Naive thymus-derived CD8-positive, alpha-beta T cell (primary cell): ENCODE results near the gene ZSCAN20. TPM values are rescaled to one million over a fixed set of nuclear protein-coding genes. Genes with fewer than 3 reads are reported as not detected.

Source experiments
- ATAC-seq, 2 donors: fragments of 150-1000 bp; cut with Tn5 transposase in 1 of 2; sonication (Bioruptor Pico), chemical (Tn5 transposase) in 1 of 2; 1 replicate in 1 of 2; 2 replicates in 1 of 2; pipeline ENCODE4 v1.10.0; 2021; ENCODE audit warnings: mild to moderate bottlenecking in 2 of 2, moderate library complexity in 2 of 2
- POLR2A ChIA-PET: fragments of 350-600 bp; sonication (Branson Sonifier 250); formaldehyde crosslinking; loops from one replicate; lab custom pipeline; 2021; ENCODE audit warnings: antibody characterized with exemption; lab: Charles Lee
- DNase-seq, 10 donors: peaks; one replicate each; pipeline versions ENCODE4 v3.0.0 to v3.0.0-alpha.2; 2020 to 2022
- H3K27ac Mint-ChIP-seq, 10 donors: one replicate each; pipeline ENCODE4 v1.8.0; 2020 to 2022; ENCODE audit warnings: mild to moderate bottlenecking in 10 of 10, mixed read lengths in 10 of 10, moderate library complexity in 4 of 10, inconsistent platforms in 1 of 10
- H3K27me3 Mint-ChIP-seq, 5 donors: one replicate each; pipeline ENCODE4 v1.8.0; 2021 to 2022; ENCODE audit warnings: mixed read lengths in 5 of 5
- H3K36me3 Mint-ChIP-seq, 3 donors: one replicate each; pipeline ENCODE4 v1.8.0; 2020 to 2022; ENCODE audit warnings: mixed read lengths in 3 of 3, mild to moderate bottlenecking in 2 of 3, inconsistent platforms in 1 of 3
- H3K4me1 Mint-ChIP-seq, 4 donors: one replicate each; pipeline ENCODE4 v1.8.0; 2021 to 2022; ENCODE audit warnings: mixed read lengths in 4 of 4
- H3K4me3 Mint-ChIP-seq, 10 donors: one replicate each; pipeline ENCODE4 v1.8.0; 2020 to 2022; ENCODE audit warnings: mild to moderate bottlenecking in 10 of 10, mixed read lengths in 10 of 10, moderate library complexity in 6 of 10, inconsistent platforms in 1 of 10
- H3K9me3 Mint-ChIP-seq, 9 donors: one replicate each; pipeline ENCODE4 v1.8.0; 2020 to 2022; ENCODE audit warnings: mixed read lengths in 9 of 9, mild to moderate bottlenecking in 3 of 9, inconsistent platforms in 1 of 9, moderate library complexity in 1 of 9
- polyA plus RNA-seq, 3 donors: library from polyadenylated mRNA; unstranded; fragments of 300-500 nt; fragmentation: Illumina TruSeq; gene quantifications; one replicate each; pipeline ENCODE4 v1.2.3, GENCODE V29; 2021
- total RNA-seq, 8 experiments: library from RNA in 2 of 8; stranded (reverse) in 2 of 8; gene quantifications; one replicate each; pipeline ENCODE4 v1.2.3 and lab custom pipeline; 2021 to 2026

The ZSCAN20 gene
- total and polyA plus RNA-seq, 5 experiments from 2014 or later: 0.59 to 3.5 (median 1.2) TPM

DNA sequence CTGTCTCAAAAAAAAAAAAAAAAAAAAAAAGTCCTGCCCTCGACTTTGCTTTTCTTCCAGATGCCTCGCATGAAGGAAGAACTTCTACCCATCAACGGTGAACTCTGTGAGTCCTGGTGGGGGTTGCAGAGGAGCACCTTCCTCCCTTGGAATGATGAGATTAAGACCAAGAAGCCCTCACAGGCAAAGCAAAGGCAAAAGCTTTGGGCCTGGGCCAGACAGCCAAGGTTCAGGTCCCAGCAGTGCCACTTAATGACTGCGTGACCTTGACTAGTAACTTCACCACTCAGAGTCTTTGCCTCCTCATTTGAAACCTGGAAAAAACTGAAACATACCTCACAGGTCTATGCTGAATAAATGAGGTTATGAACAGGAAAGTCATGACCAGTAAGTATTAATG lies 55.5 kb downstream of the ZSCAN20 start:
- Mint-ChIP-seq H3K27me3 (peaks cover 13 to 39% (median 27%) of the 10 kb centered on the region in 5 donors), H3K4me1 (no peaks in the 10 kb centered on the region), H3K4me3 (no peak overlapping the region), H3K9me3 (peaks cover 0 to 4% (median 0%) of the 10 kb centered on the region in 9 donors), H3K36me3 (no peaks in the 10 kb centered on the region), H3K27ac (no peak overlapping the region)
- no peak for DNase-seq
- POLR2A ChIA-PET: no interaction called here
- ATAC-seq: no peak

DNA sequence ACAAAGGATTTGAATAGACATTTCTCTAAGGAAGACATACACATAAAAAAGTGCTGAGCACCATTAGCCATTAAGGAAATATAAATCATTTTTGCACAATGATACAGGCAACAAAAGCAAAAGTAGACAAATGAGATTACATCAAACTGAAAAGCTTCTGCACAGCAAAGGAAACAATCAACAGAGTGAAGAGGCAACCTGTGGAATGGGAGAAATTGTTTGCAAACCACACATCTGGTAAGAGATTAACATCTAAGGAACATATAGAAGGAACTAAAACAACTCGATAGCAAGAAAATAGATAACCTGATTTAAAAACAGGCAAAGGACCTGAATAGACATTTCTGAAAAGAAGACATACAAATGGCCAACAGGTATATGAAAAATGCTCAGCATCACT lies 57.5 kb downstream of the ZSCAN20 start:
- POLR2A ChIA-PET: no interaction called here
- Mint-ChIP-seq H3K36me3 (no peaks in the 10 kb centered on the region), H3K27ac (no peak overlapping the region), H3K9me3 (peaks cover 0 to 4% (median 0%) of the 10 kb centered on the region in 9 donors), H3K4me3 (no peak overlapping the region), H3K27me3 (peaks cover 11 to 30% (median 25%) of the 10 kb centered on the region in 5 donors), H3K4me1 (no peaks in the 10 kb centered on the region)
- no peak for ATAC-seq
- DNase-seq: no peak

DNA sequence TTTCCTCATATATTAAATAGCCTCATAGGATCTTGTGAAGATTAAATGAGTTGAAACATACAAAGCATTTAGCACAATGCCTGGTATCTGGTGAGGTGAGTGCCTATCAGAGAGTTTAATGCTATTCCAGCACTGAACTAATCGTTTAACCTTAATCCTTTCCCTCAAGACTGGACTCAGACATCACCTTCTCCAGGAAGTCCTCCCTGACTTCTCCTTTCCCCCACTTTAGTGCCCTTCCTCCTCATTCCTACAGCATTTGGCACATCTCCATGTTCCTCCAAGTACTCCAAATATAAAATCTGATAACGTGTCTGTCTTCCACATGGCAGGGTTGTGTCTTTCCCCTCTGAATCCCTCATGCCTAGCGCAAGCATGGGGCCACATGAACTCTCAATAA lies 59.8 kb downstream of the ZSCAN20 start:
- POLR2A ChIA-PET: no interaction called here
- H3K9me3 Mint-ChIP-seq: peaks cover 0 to 4% (median 0%) of the 10 kb centered on the region in 9 donors
- no peak for ATAC-seq
- no peak overlapping the region for H3K4me3 Mint-ChIP-seq
- peaks cover 11 to 38% (median 33%) of the 10 kb centered on the region in 5 donors for H3K27me3 Mint-ChIP-seq
- H3K4me1 Mint-ChIP-seq: no peaks in the 10 kb centered on the region
- H3K36me3 Mint-ChIP-seq: no peaks in the 10 kb centered on the region
- H3K27ac Mint-ChIP-seq: no peak overlapping the region
- no peak for DNase-seq

DNA sequence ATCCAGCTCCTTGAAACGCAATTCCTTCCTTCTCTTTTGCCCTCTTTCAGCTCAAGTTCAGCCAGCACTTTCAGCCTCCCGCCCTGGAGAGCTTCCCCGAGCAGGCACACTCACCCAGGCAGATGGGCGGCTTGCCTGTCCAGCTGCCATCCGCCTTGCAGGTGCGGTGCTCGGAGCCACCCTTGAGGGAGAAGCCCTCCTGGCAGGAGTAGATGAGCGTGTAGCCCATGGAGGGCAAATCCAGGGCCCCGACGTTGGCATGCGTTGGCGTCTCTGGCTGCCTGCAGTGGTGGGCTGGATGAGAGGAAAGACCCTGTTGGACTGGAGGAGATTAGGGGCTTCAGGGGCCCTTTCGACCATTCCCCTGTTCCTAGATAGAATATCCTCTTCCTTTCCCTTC lies 60.5 kb downstream of the ZSCAN20 start:
- no peaks in the 10 kb centered on the region for H3K4me1 Mint-ChIP-seq
- H3K9me3 Mint-ChIP-seq: peaks cover 0 to 4% (median 0%) of the 10 kb centered on the region in 9 donors
- ATAC-seq (no peak), DNase-seq (no peak)
- H3K4me3 Mint-ChIP-seq: no peak overlapping the region
- no peaks in the 10 kb centered on the region for H3K36me3 Mint-ChIP-seq
- peaks cover 11 to 38% (median 32%) of the 10 kb centered on the region in 5 donors for H3K27me3 Mint-ChIP-seq
- H3K27ac Mint-ChIP-seq: no peak overlapping the region
- POLR2A ChIA-PET: no interaction called here

GRCh38 chr1:33535334-33535733 lies 62.9 kb downstream of the ZSCAN20 start:
- Mint-ChIP-seq H3K36me3 (no peaks in the 10 kb centered on the region), H3K27me3 (peaks cover 11 to 35% (median 27%) of the 10 kb centered on the region in 5 donors), H3K4me3 (no peak overlapping the region), H3K27ac (no peak overlapping the region), H3K4me1 (no peaks in the 10 kb centered on the region), H3K9me3 (peaks cover 0 to 2% (median 0%) of the 10 kb centered on the region in 9 donors)
- DNase-seq: no peak
- POLR2A ChIA-PET: no interaction called here
- ATAC-seq: no peak

DNA sequence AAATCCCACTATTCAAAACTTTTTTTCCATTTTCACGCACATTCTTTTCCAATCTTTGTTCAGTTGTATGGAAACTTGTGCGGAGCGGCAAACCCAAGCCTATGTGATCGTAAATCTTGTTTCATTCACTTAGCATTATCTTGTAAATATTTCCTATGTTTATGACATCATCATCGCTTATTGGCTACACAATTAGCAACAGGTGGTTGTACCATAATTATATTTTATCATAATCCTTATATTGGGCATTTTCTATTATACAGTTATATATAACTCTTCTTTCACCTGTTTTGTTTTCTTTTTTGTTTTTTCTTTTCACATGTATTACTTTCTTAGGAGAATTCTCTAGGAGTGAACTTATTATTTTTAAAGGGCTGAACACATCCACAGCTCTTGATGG lies 65.4 kb downstream of the ZSCAN20 start:
- no peaks in the 10 kb centered on the region for H3K4me1 Mint-ChIP-seq
- H3K27ac Mint-ChIP-seq: no peak overlapping the region
- no peak overlapping the region for H3K4me3 Mint-ChIP-seq
- H3K9me3 Mint-ChIP-seq: no peaks in the 10 kb centered on the region
- no peaks in the 10 kb centered on the region for H3K36me3 Mint-ChIP-seq
- H3K27me3 Mint-ChIP-seq: peaks cover 8 to 31% (median 23%) of the 10 kb centered on the region in 5 donors
- POLR2A ChIA-PET: no interaction called here
- no peak for ATAC-seq
- DNase-seq: no peak

DNA sequence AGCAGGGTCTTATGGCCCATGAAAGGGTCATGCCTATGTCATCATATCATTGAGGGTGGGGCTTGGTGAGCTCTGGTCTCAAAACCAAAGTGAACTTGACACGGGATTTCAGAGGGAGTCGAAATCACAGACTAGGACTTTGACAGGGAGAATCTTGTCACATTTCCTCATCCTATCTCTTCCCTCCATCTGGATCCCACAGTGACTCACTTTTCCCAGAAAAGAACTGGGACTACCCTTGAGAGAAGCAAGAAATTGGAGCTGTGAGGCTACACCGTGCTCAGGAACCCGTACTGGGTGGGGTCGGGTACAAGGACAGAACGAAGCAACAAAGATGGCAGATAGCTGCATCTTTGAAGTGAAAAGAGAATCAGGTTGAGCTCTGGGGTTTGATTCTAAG lies 69.5 kb downstream of the ZSCAN20 start:
- Mint-ChIP-seq H3K9me3 (no peaks in the 10 kb centered on the region), H3K36me3 (no peaks in the 10 kb centered on the region), H3K4me3 (no peak overlapping the region), H3K27me3 (peaks cover 3 to 14% (median 8%) of the 10 kb centered on the region in 5 donors), H3K27ac (no peak overlapping the region), H3K4me1 (no peaks in the 10 kb centered on the region)
- ATAC-seq (no peak), DNase-seq (no peak)
- POLR2A ChIA-PET: no interaction called here

Other genes starting within 250 kb of the ZSCAN20 start
- gene ZNF362, start 216.2 kb upstream of the ZSCAN20 start, total RNA-seq: 10 to 100 TPM; 23.8 to 24.3 TPM
- gene ZNF362, start 216.2 kb upstream of the ZSCAN20 start, polyA plus RNA-seq: 10 to 100 TPM; 10.5 to 23.0 (median 15.7) TPM
- not detected for gene A3GALT2, start 151.5 kb upstream of the ZSCAN20 start, total RNA-seq
- not detected for gene A3GALT2, start 151.5 kb upstream of the ZSCAN20 start, polyA plus RNA-seq
- gene PHC2, start 41.5 kb upstream of the ZSCAN20 start, total RNA-seq: 10 to 100 TPM; 36.3 to 36.5 TPM
- 10 to 100 TPM; 11.8 to 38.4 (median 27.5) TPM for gene PHC2, start 41.5 kb upstream of the ZSCAN20 start, polyA plus RNA-seq